ENCODE results near the gene RNU7-1. TPM values are rescaled to one million over a fixed set of nuclear protein-coding genes. Genes with fewer than 3 reads are reported as not detected.

Gene RNU7-1
- total and polyA plus RNA-seq, 9 of the 15 experiments (the other 6 are each of a cell fraction or from before 2014, with no cell fraction given), result not detected

DNA sequence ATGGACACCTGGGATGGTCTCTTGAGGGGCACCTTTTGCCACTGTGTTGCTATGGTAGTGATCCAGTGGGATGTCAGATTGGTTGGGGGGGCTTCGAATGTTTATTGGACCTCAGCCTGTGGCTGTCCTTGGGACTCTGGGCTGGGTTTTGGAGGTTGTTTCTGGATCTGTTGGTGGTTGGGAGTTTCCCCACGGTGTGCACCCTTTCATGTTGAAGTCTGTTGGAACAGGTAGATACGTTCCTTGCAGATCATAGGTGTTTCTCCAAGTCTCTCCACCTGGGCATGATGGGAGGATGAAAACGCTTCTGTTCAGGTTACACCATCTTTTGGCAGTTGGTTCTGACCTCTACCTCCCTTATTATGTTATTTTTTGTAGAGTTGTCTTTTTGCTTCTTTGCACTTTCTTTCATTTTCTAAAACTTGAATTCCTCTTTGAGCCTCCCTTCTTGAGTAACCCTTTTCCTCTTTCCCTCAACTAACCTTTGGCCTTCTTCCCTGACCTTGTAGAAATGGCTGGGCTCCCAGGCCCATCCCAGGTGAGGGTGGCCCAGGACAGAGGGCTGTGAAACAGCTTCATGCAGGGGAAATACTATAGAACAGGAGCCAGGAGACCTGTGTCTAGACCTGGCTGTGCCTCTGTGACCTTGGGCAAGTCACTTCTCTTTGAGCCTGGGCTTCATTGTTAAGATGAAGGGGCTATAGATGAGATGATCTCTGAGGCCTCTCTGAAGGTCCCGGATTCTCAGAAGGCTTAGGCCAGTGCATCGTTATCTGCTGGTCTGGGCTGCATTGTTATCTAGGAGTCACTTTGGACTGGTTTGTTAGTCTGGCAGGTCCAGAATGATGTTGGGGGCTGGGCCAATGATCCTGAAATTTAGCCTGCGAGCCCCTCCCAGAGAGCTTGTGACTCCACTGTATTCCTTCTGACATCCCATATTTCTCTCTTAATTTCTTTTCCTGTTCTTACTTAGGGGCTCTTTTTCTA, 13.9 kb upstream of the RNU7-1 start (continued):
- no peak for TF ChIP-seq TEAD2 (tag; IDR thresholded peaks at IDR 0.05)
- TF ChIP-seq, protein P1, sequence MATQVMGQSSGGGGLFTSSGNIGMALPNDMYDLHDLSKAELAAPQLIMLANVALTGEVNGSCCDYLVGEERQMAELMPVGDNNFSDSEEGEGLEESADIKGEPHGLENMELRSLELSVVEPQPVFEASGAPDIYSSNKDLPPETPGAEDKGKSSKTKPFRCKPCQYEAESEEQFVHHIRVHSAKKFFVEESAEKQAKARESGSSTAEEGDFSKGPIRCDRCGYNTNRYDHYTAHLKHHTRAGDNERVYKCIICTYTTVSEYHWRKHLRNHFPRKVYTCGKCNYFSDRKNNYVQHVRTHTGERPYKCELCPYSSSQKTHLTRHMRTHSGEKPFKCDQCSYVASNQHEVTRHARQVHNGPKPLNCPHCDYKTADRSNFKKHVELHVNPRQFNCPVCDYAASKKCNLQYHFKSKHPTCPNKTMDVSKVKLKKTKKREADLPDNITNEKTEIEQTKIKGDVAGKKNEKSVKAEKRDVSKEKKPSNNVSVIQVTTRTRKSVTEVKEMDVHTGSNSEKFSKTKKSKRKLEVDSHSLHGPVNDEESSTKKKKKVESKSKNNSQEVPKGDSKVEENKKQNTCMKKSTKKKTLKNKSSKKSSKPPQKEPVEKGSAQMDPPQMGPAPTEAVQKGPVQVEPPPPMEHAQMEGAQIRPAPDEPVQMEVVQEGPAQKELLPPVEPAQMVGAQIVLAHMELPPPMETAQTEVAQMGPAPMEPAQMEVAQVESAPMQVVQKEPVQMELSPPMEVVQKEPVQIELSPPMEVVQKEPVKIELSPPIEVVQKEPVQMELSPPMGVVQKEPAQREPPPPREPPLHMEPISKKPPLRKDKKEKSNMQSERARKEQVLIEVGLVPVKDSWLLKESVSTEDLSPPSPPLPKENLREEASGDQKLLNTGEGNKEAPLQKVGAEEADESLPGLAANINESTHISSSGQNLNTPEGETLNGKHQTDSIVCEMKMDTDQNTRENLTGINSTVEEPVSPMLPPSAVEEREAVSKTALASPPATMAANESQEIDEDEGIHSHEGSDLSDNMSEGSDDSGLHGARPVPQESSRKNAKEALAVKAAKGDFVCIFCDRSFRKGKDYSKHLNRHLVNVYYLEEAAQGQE (IDR thresholded peaks at IDR 0.05; ENCODE audit: borderline replicate concordance), result peak; percentile 32; the same call in 1 of the 2 replicates
- TF ChIP-seq, protein P1 (CRISPR knock-in tag; IDR thresholded peaks at IDR 0.05; ENCODE audit: low read depth), result no peak
- peak; percentile 43; the same call in 1 of the 2 replicates for TF ChIP-seq TEAD4 (IDR thresholded peaks at IDR 0.05; ENCODE audit: low read length)
- no peak for TF ChIP-seq TEAD4 (CRISPR knock-in tag; IDR thresholded peaks at IDR 0.05; ENCODE audit: borderline replicate concordance)
- TF ChIP-seq FOXK2 (conservative IDR thresholded peaks at IDR 0.05 in 1 of 2, IDR thresholded peaks at IDR 0.05 in 1 of 2; ENCODE audit: low read depth in 2 of 2), result no peak
- TF ChIP-seq CBFA2T3 (IDR thresholded peaks at IDR 0.05), result peak; percentile 71
- no peak for TF ChIP-seq ZNF12 (CRISPR knock-in tag; IDR thresholded peaks at IDR 0.05)
- no peak for TF ChIP-seq NR2C1 (IDR thresholded peaks at IDR 0.05)
- 0 out of 2 replicates have a peak, but pooled peaks have one; percentile 23 for TF ChIP-seq NR2C1 (tag; IDR thresholded peaks at IDR 0.05)
- no peak for TF ChIP-seq ZNF707 (CRISPR knock-in tag; conservative IDR thresholded peaks at IDR 0.05)
- peak; percentile 59 for TF ChIP-seq STAT5A (IDR thresholded peaks at IDR 0.05; ENCODE audit: borderline replicate concordance, low read length)
- TF ChIP-seq, protein P2, sequence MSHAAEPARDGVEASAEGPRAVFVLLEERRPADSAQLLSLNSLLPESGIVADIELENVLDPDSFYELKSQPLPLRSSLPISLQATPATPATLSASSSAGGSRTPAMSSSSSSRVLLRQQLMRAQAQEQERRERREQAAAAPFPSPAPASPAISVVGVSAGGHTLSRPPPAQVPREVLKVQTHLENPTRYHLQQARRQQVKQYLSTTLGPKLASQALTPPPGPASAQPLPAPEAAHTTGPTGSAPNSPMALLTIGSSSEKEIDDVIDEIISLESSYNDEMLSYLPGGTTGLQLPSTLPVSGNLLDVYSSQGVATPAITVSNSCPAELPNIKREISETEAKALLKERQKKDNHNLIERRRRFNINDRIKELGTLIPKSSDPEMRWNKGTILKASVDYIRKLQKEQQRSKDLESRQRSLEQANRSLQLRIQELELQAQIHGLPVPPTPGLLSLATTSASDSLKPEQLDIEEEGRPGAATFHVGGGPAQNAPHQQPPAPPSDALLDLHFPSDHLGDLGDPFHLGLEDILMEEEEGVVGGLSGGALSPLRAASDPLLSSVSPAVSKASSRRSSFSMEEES (CRISPR knock-in tag; IDR thresholded peaks at IDR 0.05), result no peak
- TF ChIP-seq FOXJ2 (tag; IDR thresholded peaks at IDR 0.05), result no peak
- no peak for TF ChIP-seq ZNF175 (CRISPR knock-in tag; IDR thresholded peaks at IDR 0.05; ENCODE audit: low read depth)
- TF ChIP-seq TEAD1 (CRISPR knock-in tag; IDR thresholded peaks at IDR 0.05), result 0 out of 4 replicates have a peak, but pooled peaks of 1 of the 2 experiments have one; percentile 33
- TF ChIP-seq POLR2AphosphoS5 (IDR thresholded peaks at IDR 0.05; ENCODE audit: control insufficient read depth, insufficient read depth, low read depth, low read length), result no peak
- TF ChIP-seq TAL1 (IDR thresholded peaks at IDR 0.05), result peak; percentile 33; the same call in 1 of the 2 replicates

Measured in K562 (cell line).